GM18520 (cell line): ENCODE data around the gene IFNL3.
"Not testable (repeated sequence)": the region's sequence is repeated elsewhere in the genome, so short reads cannot be mapped to it uniquely, and the experiment has no call there.

Source experiments
- ATAC-seq: cut with Tn5 transposase; IDR thresholded peaks from one replicate; pipeline ENCODE4 v1.9.1; 2021; ENCODE audit not compliant: unreplicated experiment

The IFNL3 gene

DNA sequence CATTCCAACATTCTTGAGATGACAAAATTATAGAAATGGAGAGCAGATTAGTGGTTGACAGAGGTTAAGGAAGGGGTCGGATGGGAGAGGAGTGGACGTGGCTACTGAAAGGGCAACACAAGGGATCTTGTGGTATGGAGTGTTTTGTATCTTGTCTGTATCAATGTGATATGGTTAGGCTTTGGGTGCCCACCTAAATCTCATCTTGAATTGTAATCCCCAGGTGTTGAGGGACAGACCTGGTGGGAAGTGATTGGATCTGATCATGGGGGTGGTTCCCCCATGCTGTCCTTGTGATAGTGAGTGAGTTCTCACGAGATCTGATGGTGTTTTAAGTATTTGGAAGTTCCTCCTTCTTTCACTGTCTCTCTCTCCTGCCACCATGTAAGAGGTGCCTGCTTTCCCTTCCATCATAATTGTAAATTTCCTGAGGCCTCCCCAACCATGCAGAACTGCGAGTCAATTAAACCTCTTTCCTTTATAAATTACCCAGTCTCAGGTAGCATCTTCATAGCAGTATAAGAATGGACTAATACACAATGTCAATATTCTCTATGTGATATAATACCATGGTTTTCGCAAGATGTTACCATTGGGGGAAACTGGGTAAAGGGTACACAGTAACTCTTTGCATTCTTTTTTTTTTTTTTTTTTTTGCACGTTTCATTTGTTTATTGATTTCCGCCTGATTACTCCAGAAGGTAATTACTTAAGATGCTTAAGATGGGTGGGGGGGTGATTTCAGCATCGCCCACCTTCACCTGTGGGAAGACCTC, 8.8 kb upstream of the IFNL3 start:
- ATAC-seq, result no peak

DNA sequence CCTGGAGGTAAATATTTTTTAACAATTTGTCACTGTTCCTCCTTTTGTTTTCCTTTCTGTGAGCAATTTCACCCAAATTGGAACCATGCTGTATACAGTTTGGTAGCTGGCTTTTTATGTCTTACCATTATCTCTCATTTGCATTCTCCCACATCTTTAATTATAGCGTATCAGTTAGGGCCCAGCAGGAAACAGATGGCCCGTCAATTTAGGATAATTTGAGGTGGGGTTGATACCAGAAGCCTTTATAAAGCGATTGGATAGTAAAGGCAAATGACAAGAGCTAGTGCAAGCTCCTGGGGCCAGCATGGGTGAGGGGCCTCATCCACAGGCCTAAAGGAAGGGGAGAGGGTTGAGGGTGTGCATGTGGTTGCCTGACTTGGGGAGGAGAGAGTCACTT, 7.7 kb upstream of the IFNL3 start:
- ATAC-seq, result no peak

DNA sequence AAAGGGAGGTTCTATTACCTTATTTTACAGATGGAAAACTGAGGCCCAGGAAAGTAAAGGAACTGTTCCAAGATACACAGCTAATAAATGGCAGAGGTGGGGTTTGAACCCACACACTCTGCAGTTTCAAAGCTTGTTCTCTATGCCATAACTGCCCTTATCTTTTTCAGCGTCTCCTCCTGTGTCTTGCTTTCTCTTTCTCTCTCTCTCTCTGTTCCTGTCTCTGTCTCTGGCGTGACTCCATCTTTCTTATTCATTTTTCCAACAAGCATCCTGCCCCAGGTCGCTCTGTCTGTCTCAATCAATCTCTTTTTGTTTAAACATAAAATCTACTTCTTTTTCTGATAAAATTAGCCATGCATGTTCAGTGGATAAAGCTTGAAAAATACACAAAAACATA, 7.0 kb upstream of the IFNL3 start:
- ATAC-seq, result no peak

DNA sequence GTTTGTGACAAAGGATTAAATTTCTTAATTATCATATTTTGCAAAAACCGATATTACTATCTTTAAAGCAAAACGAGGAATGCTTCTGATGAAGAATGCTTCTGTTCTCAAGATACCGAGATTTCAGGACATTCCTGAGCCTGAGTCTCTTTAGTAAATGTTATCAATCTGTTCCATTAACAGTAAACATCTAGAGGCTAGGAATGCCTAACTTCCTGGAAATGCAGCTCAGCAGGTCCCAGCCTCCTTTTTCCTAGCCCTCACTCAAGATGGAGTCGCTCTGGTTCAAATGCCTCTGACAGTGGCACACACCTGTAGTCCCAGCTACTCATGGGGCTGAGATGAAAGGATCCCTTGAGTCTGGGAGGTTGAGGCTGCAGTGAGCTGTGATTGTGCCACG, 6.3 kb upstream of the IFNL3 start:
- ATAC-seq, result no peak

DNA sequence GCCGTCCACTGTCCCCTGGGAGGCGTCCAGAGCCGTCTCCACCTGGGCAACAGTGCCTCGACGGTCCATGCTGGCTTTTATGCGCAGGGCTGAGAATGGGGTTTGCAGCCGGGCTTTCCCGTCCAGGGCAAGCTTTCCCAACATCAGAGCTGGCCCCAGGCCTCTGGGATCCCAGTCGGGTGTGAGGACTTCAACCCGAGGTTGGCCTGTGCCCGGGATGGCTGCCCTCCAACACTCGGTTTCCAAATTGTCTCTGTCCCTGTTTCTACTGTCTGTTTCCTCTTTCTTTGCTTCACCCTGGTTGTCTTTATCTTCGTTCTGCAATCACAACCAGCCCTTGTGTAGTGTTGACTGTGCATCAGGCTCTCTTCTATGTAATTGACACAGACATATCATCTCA, 4.0 kb upstream of the IFNL3 start, which contains the start of gene IFNL4:
TSS of gene IFNL4 (minus strand) at position 51 of the 400 bp plus-strand sequence.
- no peak for ATAC-seq

DNA sequence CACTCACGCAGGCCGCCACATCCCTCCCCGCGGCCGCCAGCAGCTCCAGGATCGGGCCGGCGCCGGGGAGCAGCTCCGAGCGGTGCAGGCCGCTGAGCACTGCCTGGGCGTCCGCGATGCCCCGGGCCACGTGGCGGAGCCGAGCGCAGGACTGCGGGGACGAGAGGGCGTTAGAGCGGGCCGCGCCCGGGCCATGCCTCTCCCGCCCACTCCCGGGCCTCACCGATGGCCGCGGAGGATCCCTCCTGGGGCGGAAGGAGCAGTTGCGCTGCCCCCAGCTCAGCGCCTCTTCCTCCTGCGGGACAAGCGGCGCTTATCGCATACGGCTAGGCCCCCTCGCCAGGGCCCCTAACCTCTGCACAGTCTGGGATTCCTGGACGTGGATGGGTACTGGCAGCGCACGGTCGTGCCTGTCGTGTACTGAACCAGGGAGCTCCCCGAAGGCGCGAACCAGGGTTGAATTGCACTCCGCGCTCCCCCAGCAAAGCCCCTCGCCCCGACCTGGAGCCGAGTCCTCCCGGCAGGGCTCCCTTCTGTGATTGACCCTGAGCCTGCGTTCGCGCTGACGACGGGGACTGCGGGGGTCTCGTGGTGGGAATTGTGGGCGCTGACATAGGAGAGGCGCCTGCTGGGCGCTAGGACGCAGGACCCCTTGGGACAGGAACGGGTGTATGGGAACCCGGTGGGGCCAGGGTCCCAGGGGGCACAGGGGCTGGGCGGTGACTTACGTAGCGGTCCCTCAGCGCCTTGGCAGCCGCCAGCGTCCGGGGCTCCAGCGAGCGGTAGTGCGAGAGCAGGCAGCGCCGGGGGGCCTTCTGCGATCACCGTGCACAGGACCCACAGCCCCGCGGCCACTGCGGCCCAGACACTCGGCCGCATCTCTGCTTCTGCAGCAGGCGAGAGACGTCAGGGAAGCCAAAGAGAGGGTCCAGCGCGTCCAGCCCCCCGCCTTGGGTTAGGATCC, 3.2 kb upstream of the IFNL3 start:
- no peak for ATAC-seq

DNA sequence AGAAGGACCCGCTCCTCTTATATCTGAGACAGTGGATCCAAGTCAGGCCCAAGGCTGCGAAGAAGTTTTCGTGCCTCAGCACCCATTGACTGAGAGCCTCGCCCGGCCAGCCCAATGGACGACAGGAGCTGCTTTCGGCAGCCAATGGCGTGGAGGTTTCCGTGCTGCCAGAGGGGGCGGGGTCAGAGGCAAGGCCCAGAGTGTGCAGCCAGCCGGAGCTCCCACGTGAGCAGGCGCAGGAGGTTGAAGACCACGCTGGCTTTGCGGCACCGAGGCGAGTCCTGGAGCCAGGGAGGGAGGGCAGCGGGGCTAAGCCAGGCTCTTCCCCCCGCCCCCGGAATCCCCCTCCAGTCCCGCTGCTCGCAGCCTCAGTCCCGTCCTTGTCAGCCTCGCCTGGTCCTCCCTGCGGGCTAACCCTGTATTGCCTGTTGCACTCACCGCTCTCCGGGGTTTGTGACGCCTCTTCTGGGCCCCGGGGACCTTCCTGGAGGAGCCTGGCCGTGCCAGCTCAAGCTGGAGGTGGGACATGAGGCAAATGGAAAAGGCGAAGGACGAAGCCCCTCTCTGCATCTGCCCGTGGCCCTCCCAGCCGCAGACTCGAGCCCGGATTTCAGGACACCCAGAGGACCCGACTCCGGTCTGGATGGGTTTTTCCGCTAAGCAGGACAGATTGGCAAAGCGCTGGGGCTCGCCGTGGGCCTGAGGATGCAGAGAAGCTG, 2.3 kb upstream of the IFNL3 start:
- ATAC-seq, result no peak

DNA sequence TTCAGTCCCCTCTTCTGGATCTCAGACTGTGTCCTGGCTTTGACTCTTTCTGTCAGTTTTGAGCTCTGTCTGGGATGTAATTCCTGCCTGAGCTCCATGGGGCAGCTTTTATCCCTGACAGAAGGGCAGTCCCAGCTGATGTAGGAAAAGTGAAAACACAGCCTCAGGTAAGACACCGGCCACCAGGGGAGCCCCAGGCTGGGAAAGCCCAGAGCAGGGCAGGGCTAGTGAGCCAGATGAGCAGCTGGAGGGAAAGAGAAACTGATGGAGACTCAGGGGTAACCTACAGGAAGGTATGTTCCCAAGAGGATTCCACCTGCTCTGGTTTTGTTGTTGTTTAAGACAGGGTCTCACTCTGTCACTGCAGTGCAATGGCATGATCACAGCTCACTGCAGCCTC, 360 bp upstream of the IFNL3 start:
- not testable (repeated sequence) for ATAC-seq

DNA sequence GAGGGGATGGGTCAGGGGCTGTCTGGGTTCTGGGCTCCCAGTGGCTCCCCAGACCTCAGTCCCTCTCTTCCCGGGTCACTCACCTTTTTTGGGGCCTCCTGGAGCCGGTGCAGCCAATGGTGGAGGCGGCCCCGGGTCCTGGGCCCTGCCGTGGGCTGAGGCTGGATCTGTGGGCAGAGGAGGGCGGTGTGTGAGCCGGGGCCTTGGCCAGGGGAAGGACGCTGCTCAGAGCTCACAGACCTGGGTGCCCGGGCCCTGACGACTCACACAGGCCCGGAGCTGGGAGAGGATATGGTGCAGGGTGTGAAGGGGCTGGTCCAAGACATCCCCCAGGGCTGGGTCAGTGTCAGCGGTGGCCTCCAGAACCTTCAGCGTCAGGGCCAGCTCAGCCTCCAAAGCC, 1.1 kb downstream of the IFNL3 start:
- ATAC-seq, result not testable (repeated sequence)

DNA sequence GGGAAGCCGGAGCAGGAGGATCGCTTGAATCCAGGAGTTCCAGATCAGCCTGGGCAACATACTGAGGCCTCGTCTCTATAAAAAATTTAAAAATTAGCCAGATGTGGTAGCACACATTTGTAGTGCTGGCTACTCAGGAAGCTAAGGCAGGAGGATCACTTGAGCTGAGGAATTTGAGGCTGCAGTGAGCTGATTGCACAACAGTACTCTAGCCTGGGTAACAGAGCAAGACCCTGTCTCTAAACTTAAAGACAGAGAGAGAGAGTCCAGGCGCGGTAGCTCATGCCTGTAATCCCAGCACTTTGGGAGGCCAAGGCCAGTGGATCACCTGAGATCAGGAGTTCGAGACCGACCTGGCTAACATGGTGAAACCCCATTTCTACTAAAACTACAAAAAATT, 4.4 kb downstream of the IFNL3 start:
- no peak for ATAC-seq

DNA sequence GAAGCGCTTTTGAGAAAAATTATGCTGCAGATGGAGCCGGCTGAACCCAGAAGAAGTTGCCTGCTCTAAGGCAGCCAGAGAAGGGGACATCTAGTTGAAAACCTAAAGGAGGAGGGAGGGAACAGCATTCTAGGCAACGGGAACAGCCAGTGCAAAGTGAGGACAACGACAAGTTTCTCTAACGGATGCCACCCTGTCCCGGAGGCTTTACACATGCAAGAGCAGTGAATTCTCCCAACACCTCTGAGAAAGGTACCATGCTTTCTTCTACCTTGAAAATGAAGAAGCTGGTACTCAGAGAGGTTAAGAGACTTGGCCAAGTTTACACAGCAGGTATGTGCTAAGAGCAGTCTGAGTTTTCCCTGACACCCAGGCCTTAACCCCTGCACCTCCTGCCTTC, 5.9 kb downstream of the IFNL3 start:
- ATAC-seq, result no peak

DNA sequence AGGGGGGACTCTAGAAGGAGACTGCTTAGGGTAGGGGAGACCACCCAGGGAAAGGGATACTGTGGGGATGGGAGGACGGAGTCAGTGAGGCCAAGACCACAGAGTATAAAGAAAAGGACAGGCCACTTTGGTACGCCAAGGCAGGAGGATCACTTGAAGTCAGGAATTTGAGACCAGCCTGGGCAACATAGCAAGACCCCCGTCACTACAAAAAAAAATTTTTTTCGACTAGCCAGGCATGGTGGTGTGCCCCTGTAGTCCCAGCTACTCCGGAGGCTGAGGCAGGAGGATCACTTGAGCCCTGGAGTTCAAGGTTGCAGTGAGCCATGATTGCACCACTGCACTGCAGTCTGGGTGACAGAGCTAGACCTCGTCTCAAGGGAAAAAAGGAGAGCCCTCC, 6.6 kb downstream of the IFNL3 start:
- no peak for ATAC-seq

DNA sequence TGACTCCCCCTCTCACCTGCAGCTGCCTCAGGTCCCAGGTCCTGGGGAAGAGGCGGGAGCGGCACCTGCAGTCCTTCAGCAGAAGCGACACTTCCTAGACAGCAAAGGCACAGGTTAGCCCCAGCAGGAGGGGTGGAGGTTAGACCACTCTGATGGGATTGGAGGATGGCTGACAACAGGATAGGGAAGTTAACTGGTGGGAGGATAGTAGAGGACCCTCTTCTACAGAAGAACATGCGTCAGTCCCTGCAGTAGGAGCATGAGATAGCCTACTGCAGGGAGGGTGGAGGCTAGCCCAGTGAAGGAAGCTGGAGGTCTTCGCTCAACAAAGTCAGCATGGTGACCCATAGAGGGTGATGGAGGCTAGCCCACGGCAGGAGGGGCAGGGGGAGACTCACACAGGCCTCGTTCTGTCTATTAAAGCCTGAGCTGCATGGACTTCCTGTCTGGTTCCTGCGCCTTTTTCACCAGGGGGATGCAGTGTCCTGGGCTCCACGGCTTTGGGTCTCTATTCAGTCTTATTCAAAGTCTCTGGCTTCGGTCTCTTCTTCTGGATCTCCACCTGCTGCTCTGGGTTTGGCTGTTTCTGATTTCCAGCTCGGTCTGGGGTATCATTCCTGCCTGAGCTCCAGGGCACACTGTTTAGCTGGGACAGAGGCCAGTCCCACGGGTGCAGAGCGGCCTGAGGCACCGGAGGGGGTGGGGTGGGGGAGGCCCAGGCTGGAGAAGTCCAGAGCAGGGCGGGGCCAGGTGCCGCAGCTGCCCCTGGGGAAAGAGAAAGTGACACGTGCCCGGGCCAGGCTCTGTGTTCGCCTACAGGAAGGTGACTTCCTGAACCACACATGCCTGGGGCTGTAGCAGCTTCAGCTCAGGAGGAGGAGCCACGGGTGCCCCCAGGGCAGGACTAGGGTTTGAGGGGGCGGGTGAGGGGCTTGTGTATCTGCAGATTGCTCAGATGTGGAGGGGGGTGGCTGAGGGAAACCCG, 7.3 kb downstream of the IFNL3 start:
- no peak for ATAC-seq

DNA sequence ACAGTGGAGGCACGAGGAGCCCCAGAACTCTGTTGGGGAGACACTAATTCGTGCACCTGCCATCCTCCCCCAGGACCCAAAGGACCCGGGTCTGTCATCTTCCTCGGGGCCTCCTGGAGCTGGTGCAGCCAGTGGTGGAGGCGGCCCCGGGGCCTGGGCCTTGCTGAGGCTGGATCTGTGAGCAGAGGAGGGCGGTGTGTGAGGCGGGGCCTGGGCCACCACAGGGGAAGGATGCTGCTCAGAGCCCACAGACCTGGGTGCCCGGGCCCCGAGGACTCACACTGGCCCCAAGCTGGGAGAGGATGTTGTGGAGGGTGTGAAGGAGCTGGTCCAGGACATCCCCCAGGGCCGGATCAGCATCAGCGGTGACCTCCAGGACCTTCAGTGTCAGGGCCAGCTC, 8.3 kb downstream of the IFNL3 start:
- ATAC-seq, result no peak

DNA sequence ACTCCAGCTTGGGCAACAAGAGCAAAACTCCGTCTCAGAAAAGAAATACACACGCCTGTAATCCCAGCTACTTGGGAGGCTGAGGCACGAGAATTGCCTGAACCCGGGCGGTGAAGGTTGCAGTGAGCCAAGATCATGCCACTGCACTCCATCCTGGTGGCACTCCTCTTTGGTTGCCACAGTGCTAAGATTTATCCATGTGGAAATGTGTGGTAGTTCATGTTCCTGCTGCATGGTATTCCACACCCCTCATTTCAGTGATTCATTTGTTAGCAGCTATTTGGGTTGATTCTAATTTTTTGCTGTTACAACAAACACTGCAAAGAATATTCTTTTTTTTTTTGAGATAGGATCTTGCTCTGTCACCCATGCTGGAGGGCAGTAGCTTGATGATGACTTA, 12.1 kb downstream of the IFNL3 start:
- no peak for ATAC-seq

DNA sequence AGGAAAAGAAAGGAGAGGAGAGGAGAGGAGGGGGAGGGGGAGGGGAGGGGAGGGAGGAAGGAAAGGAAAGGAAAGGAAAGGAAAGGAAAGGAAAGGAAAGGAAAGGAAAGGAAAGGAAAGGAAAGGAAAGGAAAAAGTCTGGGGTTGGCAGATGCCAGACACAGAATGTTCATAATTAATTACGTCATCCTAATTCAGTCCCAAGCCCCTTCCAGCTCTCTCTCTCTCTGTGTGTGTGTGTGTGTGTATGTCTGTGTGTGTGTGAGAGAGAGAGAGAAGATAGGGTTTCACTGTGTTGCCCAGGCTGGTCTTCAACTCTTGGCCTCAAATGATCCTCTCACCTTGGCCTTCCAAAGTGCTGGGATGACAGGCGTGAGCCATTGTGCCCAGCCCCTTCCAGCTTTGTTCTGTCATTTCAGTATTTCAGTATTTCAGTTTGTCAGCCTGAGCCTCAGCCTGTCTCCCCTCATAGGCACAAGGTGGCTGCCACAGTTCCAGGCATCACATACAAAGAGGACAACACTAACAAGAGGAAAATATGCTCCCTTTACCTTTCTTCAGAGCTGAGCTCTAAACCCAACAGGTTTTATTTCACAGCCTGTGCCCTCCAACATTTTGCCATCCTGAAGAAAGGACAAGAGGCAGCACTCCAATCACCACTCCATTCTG, 14.6 kb downstream of the IFNL3 start:
- ATAC-seq, result no peak

DNA sequence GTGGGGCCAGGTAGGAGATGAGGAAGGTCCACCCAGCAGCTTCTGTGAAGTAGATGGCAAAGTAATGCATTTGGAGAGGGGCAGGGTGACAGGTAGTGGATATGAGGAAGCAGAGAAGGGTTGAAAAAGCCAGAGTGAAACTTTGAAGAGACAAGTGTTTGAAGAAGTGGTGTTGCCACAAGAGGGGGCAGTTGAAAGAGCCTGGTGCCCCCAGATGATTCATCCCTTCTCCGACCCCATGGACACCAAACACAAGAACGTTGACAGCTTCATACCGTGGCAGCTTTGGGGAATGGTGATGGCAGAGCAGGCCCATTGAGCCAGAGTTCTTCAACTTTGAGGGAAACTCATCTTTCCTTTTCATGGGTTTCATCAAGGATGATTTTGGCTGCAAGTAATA, 19.9 kb downstream of the IFNL3 start:
- no peak for ATAC-seq

DNA sequence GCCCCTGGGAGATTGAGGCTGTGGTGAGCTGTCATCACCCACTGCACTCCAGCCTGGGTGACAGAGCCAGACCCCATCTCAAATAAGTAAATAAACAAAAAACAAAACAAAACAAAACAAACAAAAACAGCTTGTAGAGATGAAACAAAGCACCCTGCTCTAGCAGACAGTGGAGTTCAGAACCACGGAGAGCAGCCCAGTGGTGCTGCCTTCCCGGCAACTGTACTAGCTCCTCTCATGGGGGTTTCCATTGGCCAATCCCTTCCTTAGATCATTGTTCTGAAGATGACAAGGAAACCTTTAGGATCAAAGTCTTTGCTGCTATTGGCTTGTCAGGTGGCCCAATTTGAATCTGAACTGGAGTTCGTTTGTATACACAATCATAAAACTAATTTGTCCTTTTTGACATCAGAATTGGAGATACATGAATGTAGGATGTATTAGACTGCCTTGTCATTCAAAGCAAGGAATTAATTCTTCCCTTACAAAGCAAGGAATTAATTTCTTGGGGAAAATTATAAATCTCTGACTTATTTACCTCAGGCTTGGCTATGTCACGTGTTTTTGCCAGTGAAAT, 21.0 kb downstream of the IFNL3 start:
- ATAC-seq, result no peak

DNA sequence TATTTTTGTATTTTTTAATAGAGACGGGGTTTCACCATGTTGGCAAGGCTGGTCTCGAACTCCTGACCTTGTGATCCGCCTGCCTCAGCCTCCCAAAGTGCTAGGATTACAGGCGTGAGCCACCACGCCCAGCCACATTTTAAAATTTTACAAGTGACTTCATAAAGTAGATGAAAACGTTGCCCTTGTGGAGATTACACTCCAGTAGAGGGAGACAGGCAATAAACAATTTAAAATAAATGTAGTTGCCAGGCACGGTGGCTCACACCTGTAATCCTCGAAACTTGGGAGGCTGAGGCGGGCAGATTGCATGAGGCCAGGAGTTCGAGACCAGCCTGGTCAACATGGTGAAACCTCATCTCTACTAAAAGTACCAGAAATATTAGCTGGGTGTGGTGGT, 25.7 kb downstream of the IFNL3 start:
- ATAC-seq, result not testable (repeated sequence)
